ENCODE results near the gene HPSE2. TPM values are rescaled to one million over a fixed set of nuclear protein-coding genes. Genes with fewer than 3 reads are reported as not detected.

The HPSE2 gene
- total RNA-seq, 4 donors from 2014 or later, result 0.57 to 3.6 (median 1.5) TPM

DNA sequence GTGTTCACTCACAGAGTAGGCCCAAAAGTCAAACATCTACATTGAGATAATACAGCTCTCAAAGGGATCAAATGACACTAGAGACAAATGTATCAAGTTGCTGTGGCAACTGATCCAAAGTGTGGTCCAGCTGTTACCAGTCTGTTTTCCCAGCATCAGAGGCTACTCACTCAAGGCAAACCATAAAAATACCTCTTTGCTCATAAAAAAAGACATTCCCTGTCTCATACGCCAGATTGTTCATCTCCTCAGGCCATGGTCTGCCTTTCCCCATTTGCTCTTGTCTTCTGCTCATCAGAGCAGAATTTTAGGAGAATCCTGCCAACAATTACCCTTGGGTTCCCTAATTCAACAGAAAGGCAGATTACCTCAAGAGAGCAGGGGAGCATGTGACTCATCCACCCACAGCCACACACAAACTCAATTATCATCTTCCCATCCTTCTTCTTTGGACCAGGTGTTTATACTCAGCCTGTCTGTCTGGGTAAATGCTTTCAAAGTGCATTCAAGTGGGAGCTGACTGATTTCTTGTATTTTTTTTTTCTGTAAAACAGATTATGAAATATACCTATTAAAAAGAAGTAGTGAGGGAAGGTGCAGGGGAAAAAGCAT is 562.4 kb downstream of the HPSE2 start:
- 74 to 83% methylated on average over 1 of the region's 1 CpG for WGBS, 2 donors
- TF ChIP-seq, protein P1, sequence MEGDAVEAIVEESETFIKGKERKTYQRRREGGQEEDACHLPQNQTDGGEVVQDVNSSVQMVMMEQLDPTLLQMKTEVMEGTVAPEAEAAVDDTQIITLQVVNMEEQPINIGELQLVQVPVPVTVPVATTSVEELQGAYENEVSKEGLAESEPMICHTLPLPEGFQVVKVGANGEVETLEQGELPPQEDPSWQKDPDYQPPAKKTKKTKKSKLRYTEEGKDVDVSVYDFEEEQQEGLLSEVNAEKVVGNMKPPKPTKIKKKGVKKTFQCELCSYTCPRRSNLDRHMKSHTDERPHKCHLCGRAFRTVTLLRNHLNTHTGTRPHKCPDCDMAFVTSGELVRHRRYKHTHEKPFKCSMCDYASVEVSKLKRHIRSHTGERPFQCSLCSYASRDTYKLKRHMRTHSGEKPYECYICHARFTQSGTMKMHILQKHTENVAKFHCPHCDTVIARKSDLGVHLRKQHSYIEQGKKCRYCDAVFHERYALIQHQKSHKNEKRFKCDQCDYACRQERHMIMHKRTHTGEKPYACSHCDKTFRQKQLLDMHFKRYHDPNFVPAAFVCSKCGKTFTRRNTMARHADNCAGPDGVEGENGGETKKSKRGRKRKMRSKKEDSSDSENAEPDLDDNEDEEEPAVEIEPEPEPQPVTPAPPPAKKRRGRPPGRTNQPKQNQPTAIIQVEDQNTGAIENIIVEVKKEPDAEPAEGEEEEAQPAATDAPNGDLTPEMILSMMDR (IDR thresholded peaks at IDR 0.05), result no peak
- TF ChIP-seq POLR2A (IDR thresholded peaks at IDR 0.05), result no peak
- DNase-seq (ENCODE audit: low spot score in 2 of 2), result no peak
- intact Hi-C loops (cut with DNase I; ENCODE audit: low total_unique reads), result no loop called here
- H3K4me3 ChIP-seq (ENCODE audit: low read depth, poor library complexity, severe bottlenecking), result no peak overlapping the region

DNA sequence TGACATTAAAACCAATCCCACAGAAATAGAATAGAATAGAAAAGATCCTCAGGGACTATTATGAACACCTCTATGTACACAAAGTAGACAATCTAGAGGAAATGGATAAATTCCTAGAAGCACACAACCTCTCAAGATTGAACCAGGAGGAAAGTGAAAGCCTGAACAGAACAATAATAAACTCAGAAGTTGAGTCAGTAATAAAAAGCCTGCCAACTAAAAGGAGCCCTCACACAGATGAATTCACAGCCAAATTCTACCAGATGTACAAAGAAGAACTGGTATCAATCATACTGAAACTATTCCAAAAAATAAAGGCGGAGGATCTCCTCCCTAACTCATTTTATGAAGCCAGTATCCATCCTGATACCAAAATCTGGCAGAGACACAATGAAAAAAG is 568.6 kb downstream of the HPSE2 start:
- DNase-seq (ENCODE audit: low spot score in 2 of 2), result no peak
- intact Hi-C loops (cut with DNase I; ENCODE audit: low total_unique reads), result no loop called here
- WGBS, 2 donors, result 17 to 40% methylated on average over 1 of the region's 1 CpG
- H3K4me3 ChIP-seq (ENCODE audit: low read depth, poor library complexity, severe bottlenecking), result no peak overlapping the region
- TF ChIP-seq, protein P1 (IDR thresholded peaks at IDR 0.05), result no peak
- TF ChIP-seq POLR2A (IDR thresholded peaks at IDR 0.05), result no peak

DNA sequence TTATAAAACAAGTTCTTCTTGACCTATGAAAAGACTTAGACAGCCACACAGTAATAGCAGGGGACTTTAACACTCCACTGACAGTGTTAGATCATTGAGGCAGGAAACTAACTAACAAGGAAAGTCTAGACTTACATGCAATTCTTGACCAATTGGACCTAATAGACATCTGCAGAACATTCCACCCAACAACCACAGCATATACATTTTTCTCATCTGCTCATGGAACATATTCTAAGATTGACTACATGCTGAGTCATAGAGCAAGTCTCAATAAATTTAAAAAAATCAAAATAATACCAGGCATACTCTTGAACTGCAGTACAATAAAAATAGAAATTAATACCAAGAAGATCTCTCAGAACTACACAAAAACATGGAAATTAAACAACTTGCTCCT is 569.4 kb downstream of the HPSE2 start:
- DNase-seq (ENCODE audit: low spot score in 2 of 2), result no peak
- intact Hi-C loops (cut with DNase I; ENCODE audit: low total_unique reads), result no loop called here
- H3K4me3 ChIP-seq (ENCODE audit: low read depth, poor library complexity, severe bottlenecking), result no peak overlapping the region
- TF ChIP-seq, protein P1 (IDR thresholded peaks at IDR 0.05), result no peak

DNA sequence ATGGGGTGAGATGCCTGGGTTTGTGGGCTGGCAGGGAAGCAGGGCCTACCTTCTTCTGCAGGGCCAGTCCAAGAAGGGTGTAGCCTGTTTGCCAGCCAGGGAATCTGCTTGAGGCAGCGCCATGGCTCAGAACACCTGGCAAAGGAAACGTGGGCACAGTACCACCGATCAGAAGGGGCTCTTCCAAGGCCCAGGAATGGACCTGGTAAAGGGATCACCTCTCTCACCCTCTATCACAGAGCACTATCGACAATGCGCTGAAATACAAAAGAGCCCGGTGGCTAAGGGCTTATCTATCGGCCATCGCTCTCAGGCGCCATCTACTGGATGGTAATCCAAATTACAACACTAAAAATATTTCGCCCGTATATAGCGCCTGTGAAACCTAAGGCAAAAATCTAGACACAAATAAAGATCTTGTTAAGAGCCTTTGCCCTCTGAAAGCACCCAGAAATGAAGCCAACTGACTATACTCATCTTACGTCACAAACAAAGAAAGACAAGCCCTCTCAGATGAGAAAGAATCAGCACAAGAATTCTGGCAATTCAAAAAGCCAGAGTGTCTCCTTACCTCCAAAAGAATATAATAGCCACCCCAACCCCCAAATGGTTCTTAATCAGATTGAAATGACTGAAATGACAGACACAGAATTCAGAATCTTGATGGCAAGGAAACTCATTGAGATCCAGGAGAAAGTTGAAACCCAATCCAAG is 571.2 kb downstream of the HPSE2 start:
- TF ChIP-seq, protein P1 (IDR thresholded peaks at IDR 0.05), result no peak
- TF ChIP-seq POLR2A (IDR thresholded peaks at IDR 0.05), result no peak
- intact Hi-C loops (cut with DNase I; ENCODE audit: low total_unique reads), result no loop called here
- H3K4me3 ChIP-seq (ENCODE audit: low read depth, poor library complexity, severe bottlenecking), result no peak overlapping the region
- WGBS, 2 donors, result 46 to 56% methylated on average over 13 of the region's 13 CpGs
- no peak for DNase-seq (ENCODE audit: low spot score in 2 of 2)

DNA sequence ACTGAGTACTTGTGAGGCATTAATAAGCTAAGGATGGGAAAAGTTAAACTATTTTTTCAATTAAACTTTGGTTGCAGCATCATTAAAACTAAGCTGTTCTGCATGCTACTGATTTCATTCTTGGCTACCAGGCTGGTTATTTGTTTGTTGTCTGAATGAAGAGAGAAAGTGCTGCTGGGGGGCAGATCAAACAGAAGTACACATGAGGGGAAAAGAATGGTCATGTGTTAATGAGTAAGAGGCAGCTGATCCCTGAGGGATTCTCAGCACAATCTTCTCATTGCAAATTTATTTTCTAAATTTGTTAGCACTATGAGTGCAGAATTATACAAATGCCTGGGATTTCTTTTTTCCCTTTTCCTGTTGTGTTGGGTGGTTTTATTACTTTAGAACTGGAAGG is 575.7 kb downstream of the HPSE2 start:
- H3K4me3 ChIP-seq (ENCODE audit: low read depth, poor library complexity, severe bottlenecking), result no peak overlapping the region
- intact Hi-C loops (cut with DNase I; ENCODE audit: low total_unique reads), result no loop called here
- DNase-seq (ENCODE audit: low spot score in 2 of 2), result peak in 1 of 2 donors; percentile 37
- TF ChIP-seq POLR2A (IDR thresholded peaks at IDR 0.05), result no peak
- TF ChIP-seq, protein P1 (IDR thresholded peaks at IDR 0.05), result no peak

DNA sequence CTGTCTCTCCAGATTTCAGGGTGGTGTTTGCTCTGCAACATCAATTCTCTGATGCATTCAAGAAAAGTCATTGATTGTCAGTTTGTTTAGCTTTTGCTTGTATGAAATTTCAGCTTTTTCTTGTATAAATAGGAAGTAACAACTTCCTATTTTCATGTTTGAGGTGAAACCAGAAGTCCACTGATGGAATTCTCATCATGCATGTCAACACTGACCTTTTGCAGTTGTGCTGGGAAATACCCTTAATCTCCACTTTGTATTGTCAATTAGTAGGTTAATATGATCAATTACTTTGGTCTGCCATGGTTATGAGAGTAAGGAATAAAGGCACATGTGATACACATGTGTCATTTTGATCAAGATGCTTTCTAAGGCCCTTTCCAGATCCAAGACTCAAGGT is 580.2 kb downstream of the HPSE2 start:
- TF ChIP-seq, protein P1 (IDR thresholded peaks at IDR 0.05), result no peak
- TF ChIP-seq POLR2A (IDR thresholded peaks at IDR 0.05), result no peak
- no peak for DNase-seq (ENCODE audit: low spot score in 2 of 2)
- intact Hi-C loops (cut with DNase I; ENCODE audit: low total_unique reads), result no loop called here
- H3K4me3 ChIP-seq (ENCODE audit: low read depth, poor library complexity, severe bottlenecking), result no peak overlapping the region
